Kidney glomerular epithelial cell (primary cell): ENCODE measurements around the gene TMED4.

Experiments used
- DNase-seq: peaks from one replicate; lab custom pipeline; 2025; lab: John Stamatoyannopoulos, UW

TMED4 gene

GRCh38 chr7:44581879-44582603, at the start of gene TMED4:
TSS of gene TMED4 (minus strand) at chr7:44582231. CDS start at chr7:44582206, 25 bp downstream.
- peak; percentile 97 for DNase-seq

GRCh38 chr7:44631458-44632115, 49.6 kb upstream of the TMED4 start:
- no peak for DNase-seq

DNA sequence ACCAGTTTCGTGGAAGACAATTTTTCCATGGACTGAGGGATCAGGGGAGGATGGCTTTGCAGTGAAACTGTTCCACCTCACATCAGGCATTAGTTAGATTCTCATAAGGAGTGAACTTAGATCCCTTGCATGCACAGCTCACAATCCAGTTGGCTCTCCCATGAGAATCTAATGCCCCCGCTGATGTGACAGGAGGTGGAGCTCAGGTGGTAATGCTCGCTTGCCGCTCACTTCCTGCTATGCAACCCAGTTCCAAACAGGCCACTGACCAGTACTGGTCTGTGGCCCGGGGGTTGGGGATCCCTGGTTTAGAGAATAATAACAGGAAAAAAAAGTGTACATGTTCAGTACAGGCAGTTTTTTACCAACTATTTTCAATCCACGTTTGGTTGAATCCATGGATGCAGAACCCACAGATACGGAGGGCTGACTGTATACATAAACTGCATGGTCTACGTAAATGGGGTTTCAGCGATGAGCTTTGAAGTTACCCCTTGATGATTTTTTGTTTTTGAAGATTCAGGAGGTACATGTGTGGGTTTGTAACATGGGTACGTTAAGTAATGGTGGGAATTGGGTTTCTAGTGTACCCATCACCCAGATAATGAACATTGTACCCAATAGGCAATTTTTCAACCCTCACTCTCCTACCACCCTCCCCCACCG, 48.9 kb upstream of the TMED4 start:
- DNase-seq: no peak

DNA sequence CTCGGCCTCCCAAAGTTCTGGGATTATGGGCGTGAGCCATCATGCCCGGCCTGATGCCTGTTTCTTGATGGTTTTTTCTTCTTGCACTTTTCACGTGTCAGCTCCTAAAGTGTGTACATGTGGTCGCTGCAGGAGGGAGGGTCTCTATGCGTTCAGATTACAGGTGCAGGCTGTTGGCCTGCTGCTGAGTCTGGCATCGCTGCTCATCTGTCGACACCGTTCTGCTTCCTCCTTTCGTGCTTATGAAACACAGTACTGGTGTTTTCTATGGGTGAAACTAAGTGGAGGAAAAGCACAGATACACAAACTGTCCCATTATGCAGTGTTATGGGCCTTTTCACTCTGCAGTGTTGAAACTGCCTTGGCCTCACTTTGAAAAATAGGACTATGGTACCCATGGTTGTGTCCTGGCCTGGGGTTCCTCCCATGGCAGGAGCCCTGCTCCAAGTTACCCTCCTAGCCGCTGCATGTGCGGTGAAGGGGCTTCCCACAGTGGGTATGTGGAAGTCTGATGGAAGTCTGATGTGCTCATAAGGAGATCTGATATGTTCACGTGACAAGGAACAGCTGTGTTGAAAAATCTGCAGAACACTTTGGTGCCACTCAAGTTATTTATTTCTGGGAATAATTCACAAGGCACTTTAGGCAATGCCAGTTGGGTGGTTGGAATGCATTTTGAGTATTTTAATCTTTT, 47.9 kb upstream of the TMED4 start:
- no peak for DNase-seq

- no peak for DNase-seq
Measured at GRCh38 chr7:44626620-44627019, 44.6 kb upstream of the TMED4 start.

DNA sequence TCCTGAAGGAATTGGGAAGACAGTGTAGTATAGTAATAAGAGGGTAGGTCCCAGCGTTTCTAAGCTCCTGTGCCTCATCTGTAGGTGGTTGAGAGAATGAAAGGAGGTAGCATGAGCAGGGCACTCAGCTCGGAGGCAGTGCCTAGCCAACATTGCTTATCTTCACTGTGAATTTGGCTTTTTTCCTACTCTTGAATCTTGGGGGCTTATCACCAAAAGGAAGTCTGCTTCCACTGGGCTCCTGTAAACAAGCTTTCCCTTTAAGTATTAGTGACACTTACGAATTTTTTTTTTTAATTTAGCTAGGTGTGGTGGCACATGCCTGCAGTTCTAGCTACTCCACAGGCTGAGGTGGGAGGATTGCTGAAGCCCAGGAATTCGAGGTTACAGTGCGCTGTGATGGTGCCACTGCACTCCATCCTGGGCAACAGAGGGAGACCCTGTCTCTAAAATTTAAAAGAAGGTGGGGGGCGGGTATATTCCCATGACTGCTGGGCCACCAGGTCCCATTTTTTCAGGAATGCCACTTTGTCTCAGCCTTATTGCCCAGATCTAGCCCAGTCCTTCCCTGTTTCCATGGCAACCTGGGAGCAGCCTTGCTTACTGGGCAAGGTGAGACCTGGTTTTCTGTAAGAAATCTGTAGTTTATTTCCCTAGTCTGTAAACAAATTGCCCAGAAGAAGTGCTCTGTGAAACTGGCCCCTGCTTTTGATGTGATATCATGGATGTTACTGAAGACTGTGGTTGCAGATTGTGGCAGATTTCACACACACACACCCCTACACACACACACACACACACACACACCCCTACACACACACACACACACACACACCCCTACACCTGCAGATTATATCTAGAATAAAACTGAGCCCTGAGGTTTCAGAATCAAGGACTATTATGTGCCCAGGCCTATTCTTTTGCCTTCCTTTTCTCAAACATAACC, 43.8 kb upstream of the TMED4 start:
- DNase-seq: no peak

GRCh38 chr7:44624318-44624717, 42.3 kb upstream of the TMED4 start:
- DNase-seq: no peak

GRCh38 chr7:44622342-44623151, 40.5 kb upstream of the TMED4 start:
- no peak for DNase-seq

DNA sequence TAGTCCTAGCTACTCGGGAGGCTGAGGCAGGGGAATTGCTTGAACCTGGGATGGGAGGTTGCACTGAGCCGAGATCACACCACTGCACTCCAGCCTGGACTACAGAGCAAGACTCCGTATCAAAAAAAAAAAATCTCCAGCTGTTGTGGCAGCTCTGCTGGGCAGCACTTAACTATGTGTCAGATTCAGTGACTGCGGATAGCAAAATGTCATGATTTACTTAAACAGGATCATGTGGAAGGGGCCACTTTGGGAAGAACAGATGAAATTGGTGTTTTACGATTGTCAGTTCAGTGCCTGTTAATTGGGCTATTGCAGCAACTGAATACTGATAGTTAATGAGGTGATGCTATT, 39.7 kb upstream of the TMED4 start:
- DNase-seq: no peak

DNA sequence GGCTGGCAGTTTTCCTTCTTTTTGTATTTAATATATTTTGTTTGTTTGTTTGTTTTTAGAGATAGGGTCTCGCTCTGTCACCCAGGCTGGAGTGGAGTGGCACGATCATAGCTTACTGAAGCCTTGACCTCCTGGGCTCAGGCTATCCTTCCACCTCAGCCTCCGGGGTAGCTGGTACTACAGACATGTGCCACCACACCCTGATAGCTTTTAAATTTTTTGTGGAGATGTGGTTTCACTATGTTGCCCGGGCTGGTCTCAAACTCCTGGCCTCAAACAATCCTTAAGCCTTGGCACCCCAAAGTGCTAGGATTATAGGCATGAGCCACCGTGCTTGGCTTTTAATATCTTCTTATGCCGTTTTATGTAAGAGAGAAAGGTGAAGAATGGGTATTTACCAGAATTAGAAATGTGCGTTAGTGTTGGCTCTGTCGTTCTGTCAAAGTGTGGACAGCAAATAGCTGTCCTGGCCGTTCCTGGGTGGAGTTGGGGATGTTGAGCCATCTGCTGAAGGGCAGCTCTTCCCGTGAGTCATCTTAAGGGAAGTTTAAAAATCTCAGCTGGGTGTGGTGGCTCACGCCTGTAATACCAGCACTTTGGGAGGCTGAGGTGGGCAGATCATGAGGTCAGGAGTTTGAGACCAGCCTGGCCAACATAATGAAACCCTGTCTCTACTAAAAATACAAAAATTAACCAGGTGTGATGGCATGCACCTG, 39.2 kb upstream of the TMED4 start:
- no peak for DNase-seq

GRCh38 chr7:44618753-44619152, 36.7 kb upstream of the TMED4 start:
- peak; percentile 56 for DNase-seq

GRCh38 chr7:44618045-44618444, 36.0 kb upstream of the TMED4 start:
- no peak for DNase-seq

GRCh38 chr7:44617225-44617890, 35.3 kb upstream of the TMED4 start:
- no peak for DNase-seq

DNA sequence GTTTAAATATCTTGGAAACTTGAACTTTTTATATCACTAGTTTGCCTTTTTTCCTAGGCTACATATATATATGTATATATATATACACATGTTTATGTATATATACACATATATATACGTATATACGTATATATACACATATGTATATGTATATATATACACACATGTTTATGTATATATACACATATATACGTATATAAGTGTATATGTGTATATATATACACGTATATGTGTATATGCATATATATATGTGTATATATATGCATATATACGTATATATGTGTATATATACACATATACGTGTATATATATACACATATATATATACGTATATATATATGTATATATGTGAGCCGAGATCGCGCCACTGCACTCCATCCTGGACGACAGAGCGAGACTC, 34.5 kb upstream of the TMED4 start:
- DNase-seq: no peak

DNA sequence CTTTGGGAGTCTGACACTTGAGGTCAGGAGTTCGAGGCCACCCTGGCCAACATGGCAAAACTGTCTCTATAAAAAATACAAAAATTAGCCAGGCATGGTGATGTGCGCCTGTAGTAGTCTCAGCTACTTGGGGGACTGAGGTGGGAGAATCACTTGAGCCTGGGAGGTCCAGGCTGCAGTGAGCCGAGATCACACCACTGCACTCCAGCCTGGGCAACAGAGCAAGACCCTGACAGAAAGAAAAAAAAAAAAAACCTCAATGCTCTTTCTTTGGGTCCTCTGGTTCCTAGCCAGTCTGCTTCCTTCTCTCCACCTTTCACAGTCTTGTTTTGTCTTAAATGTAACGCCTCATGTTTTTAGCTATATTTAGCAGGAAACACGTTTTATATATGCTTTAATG, 33.8 kb upstream of the TMED4 start:
- DNase-seq: no peak

- no peak for DNase-seq
Measured at GRCh38 chr7:44615149-44615611, 33.1 kb upstream of the TMED4 start.

- no peak for DNase-seq
Measured at GRCh38 chr7:44609829-44610228, 27.8 kb upstream of the TMED4 start.

DNA sequence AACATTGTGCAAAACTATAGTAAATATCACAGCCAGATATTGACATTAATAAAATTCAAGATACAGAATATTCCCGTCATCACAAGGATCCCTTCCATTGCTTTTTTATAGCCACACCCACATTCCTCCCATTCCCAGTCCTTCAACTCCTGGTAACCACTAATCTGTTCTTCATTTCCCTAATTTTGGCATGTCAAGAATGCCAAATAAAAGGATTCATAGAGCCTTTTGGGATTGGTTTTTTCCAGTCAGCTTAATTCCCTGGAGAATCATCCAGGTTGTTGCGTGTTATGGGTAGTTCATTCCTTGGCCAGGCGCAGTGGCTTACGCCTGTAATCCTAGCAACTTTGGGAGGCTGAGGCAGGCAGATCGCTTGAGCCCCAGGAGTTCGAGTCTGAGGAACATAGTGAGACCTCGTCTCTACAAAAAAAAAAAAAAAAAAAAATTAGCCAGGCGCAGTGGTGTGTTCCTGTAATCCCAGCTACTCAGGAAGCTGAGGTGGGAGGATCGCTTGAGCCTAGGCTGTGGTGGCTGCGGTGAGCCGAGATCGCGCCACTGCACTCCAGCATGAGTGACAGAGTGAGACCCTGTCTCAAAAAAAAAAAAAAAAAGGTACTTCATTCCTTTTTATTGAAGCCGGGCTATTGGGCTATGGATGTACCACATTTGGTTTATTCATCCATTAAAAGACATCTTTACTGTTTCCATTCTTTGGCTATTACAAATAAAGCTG, 27.1 kb upstream of the TMED4 start:
- no peak for DNase-seq
